Fibroblast of mammary gland (primary cell): Measurements from ENCODE around the gene IER3.
"Not testable (repeated sequence)": the region's sequence is repeated elsewhere in the genome, so short reads cannot be mapped to it uniquely, and the experiment has no call there.

Source experiments
- DNase-seq: peaks from one replicate; pipeline ENCODE4 v3.0.0-alpha.2; 2010; ENCODE audit warnings: low read depth
- H3K4me3 ChIP-seq: 2 replicates; pipeline ENCODE4 v1.5.1; 2011; ENCODE audit warnings: low read depth, mild to moderate bottlenecking, low read length, moderate library complexity; ENCODE audit not compliant: control insufficient read depth
- CTCF ChIP-seq: conservative IDR thresholded peaks from 2 replicates; pipeline ENCODE4 v1.5.1; 2011; ENCODE audit warnings: low read depth, low read length, inconsistent platforms; ENCODE audit not compliant: control insufficient read depth, insufficient read depth

The IER3 gene

GRCh38 chr6:30726506-30727413, 17.6 kb downstream of the IER3 start:
- H3K4me3 ChIP-seq: no peak overlapping the region
- no peak for TF ChIP-seq CTCF
- DNase-seq: no peak

- peak; percentile 69 for DNase-seq
- no peak for TF ChIP-seq CTCF
Measured at GRCh38 chr6:30725713-30726505, 18.4 kb downstream of the IER3 start.

DNA sequence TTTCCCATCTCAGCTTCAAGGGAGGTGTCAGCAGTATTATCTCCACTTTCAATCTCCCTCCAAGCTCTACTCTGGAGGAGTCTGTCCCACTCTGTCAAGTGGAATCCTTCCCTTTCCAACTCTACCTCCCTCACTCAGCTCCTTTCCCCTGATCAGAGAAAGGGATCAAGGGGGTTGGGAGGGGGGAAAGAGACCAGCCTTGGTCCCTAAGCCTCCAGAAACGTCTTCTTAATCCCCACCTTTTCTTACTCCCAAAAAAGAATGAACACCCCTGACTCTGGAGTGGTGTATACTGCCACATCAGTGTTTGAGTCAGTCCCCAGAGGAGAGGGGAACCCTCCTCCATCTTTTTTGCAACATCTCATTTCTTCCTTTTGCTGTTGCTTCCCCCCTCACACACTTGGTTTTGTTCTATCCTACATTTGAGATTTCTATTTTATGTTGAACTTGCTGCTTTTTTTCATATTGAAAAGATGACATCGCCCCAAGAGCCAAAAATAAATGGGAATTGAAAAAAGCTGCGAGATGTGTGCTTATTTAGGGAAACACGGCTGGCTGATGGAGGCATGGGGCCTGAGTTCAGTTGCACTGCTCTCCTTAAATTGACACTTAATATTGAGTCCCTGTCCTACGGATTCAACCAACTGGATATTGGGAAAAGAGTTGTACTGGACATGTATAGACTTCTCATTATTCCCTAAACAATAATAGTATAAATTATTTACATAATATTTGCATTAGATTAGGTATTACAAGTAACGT, 19.3 kb downstream of the IER3 start:
- no peak for TF ChIP-seq CTCF
- DNase-seq: no peak
- H3K4me3 ChIP-seq: no peak overlapping the region

More at GRCh38 chr6:30725713-30726505, 18.4 kb downstream of the IER3 start:
- no peak overlapping the region for H3K4me3 ChIP-seq

DNA sequence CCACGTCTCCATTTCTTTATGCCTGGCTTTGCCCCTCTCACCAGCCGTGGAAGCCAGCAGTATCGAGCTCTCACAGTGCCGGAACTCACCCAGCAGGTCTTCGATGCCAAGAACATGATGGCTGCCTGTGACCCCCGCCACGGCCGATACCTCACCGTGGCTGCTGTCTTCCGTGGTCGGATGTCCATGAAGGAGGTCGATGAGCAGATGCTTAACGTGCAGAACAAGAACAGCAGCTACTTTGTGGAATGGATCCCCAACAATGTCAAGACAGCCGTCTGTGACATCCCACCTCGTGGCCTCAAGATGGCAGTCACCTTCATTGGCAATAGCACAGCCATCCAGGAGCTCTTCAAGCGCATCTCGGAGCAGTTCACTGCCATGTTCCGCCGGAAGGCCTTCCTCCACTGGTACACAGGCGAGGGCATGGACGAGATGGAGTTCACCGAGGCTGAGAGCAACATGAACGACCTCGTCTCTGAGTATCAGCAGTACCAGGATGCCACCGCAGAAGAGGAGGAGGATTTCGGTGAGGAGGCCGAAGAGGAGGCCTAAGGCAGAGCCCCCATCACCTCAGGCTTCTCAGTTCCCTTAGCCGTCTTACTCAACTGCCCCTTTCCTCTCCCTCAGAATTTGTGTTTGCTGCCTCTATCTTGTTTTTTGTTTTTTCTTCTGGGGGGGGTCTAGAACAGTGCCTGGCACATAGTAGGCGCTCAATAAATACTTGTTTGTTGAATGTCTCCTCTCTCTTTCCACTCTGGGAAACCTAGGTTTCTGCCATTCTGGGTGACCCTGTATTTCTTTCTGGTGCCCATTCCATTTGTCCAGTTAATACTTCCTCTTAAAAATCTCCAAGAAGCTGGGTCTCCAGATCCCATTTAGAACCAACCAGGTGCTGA, 20.3 kb downstream of the IER3 start:
- peak overlapping the region; percentile 21 for H3K4me3 ChIP-seq
- DNase-seq: not testable (repeated sequence)

DNA sequence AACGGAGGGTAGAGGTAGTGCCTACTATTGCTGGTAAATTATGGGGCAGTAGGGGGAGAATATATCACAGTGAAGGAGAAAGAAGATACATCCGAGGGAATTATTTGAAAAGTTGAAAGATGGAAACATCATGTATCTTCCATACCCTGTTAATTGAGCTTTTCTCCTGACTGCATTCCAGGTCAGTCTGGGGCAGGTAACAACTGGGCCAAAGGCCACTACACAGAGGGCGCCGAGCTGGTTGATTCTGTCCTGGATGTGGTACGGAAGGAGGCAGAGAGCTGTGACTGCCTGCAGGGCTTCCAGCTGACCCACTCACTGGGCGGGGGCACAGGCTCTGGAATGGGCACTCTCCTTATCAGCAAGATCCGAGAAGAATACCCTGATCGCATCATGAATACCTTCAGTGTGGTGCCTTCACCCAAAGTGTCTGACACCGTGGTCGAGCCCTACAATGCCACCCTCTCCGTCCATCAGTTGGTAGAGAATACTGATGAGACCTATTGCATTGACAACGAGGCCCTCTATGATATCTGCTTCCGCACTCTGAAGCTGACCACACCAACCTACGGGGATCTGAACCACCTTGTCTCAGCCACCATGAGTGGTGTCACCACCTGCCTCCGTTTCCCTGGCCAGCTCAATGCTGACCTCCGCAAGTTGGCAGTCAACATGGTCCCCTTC, 21.0 kb downstream of the IER3 start:
- peak overlapping the region; percentile 94 for H3K4me3 ChIP-seq
- not testable (repeated sequence) for DNase-seq

DNA sequence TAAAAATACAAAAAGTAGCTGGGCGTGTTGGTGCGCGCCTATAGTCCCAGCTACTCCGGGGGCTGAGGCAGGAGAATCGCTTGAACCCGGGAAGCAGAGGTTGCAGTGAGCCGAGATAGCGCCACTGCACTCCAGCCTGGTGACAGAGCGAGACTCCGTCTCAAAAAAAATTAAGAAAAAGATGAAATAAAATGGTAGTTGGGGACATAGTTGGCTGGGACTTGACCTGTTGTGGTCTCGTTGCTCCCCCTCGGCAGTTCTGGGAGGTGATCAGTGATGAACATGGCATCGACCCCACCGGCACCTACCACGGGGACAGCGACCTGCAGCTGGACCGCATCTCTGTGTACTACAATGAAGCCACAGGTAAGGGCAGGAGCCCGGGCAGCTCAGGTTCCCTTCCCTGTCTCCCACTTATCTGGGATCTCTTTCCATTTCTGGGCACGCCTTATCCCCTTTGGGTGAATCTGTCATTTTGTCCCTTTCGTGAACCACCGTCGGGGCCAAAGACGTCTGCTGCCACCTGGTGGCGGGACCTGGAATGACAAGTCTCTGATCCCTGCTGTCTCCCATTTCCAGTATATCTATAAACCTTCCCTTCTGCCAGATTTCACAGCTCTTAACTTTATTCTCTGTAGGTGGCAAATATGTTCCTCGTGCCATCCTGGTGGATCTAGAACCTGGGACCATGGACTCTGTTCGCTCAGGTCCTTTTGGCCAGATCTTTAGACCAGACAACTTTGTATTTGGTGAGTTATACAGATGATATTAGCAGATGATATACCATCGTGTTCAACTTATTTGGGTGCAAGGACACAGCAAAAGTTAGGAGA, 21.9 kb downstream of the IER3 start:
- DNase-seq: peak; percentile 76
- H3K4me3 ChIP-seq: peak overlapping the region; percentile 94
- peak; percentile 85 for TF ChIP-seq CTCF

- H3K4me3 ChIP-seq: peak overlapping the region; percentile 94
- peak; percentile 57 for DNase-seq
Measured at GRCh38 chr6:30722025-30722279, 22.4 kb downstream of the IER3 start.
